GM12864 (cell line): Measurements from ENCODE around the gene KCTD11.
"Not testable (repeated sequence)": the region's sequence is repeated elsewhere in the genome, so short reads cannot be mapped to it uniquely, and the experiment has no call there.

Experiments used
- DNase-seq: peaks from one replicate; pipeline ENCODE4 v3.0.0-alpha.2; 2011; ENCODE audit warnings: low read depth
- H3K4me3 ChIP-seq: 2 replicates; pipeline ENCODE4 v1.5.1; 2011; ENCODE audit warnings: mild to moderate bottlenecking, low read depth, low read length, control low read depth
- CTCF ChIP-seq: IDR thresholded peaks from 2 replicates; pipeline ENCODE4 v1.5.1; 2011; ENCODE audit warnings: low read depth, mild to moderate bottlenecking, moderate library complexity, low read length, control low read depth, inconsistent platforms; ENCODE audit errors: missing control alignments

KCTD11 gene

GRCh38 chr17:7329374-7329996 is 22.5 kb upstream of the KCTD11 start:
- DNase-seq, result peak; percentile 99
- no peak for TF ChIP-seq CTCF
- H3K4me3 ChIP-seq, result peak overlapping the region; percentile 65

GRCh38 chr17:7329997-7330637 is 21.8 kb upstream of the KCTD11 start:
- TF ChIP-seq CTCF, result no peak
- H3K4me3 ChIP-seq, result peak overlapping the region; percentile 65
- DNase-seq, result peak; percentile 61

- peak overlapping the region; percentile 65 for H3K4me3 ChIP-seq
- no peak for DNase-seq
- no peak for TF ChIP-seq CTCF
These were observed 21.3 kb upstream of the KCTD11 start for GRCh38 chr17:7330638-7331015.

- no peak for DNase-seq
- TF ChIP-seq CTCF, result no peak
- H3K4me3 ChIP-seq, result peak overlapping the region; percentile 15; the same call in 1 of the 2 replicates
These were observed 19.9 kb upstream of the KCTD11 start for GRCh38 chr17:7332111-7332510.

- DNase-seq, result not testable (repeated sequence)
- H3K4me3 ChIP-seq, result peak overlapping the region; percentile 15; the same call in 1 of the 2 replicates
These were observed 19.3 kb upstream of the KCTD11 start for GRCh38 chr17:7332600-7333069.

GRCh38 chr17:7334938-7335538 is 16.9 kb upstream of the KCTD11 start:
- DNase-seq, result no peak
- no peak for TF ChIP-seq CTCF

GRCh38 chr17:7335765-7336164 is 16.2 kb upstream of the KCTD11 start:
- H3K4me3 ChIP-seq, result peak overlapping the region; percentile 90; the same call in 1 of the 2 replicates
- DNase-seq, result not testable (repeated sequence)

More at GRCh38 chr17:7334938-7335538, 16.9 kb upstream of the KCTD11 start:
- H3K4me3 ChIP-seq, result no peak overlapping the region
